Measurements from ENCODE around the gene RAP1GAP. TPM values are rescaled to one million over a fixed set of nuclear protein-coding genes. Genes with fewer than 3 reads are reported as not detected.

The RAP1GAP gene
- total and polyA plus RNA-seq, 9 of the 15 experiments (the other 6 are each of a cell fraction or from before 2014, with no cell fraction given): 0.29 to 30.2 (median 19.2) TPM

DNA sequence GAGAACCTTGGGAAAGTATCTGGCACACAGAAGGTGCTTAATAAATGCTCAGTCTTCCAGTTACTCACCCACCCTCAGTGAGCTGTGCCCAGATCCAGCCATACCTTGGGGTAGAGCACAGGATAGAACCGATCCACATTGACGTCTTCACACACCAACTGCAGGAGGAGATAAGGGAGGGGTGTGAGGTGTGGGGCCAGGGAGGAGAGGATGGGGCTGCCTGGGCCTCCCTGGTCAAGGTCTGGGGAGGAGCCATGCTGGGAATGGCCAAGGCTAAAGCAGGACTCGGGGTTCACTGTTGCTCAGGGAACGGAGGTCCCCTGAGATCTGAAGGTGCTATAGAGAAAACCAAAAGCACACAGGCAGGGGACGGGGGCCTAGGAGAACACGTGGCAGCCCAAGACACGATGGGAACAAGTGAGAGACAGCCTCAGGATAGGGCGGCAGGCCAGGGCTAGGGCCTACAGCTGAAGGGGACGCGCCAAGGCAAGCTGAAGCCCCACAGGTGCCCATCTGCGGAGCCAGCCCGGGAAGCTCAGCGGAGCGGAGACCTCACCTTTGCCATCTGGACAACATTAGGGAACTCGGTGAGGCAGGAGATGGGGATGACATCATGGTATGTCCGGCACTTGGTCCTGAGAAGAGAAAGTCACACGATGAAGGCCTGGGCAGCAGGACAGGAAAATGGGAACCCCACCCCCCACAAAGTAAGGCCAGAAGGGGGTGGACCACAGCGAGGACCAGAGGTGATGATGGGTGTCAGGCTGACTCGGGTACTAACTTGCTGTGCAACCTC, 55.9 kb downstream of the RAP1GAP start (continued):
- no peak for TF ChIP-seq CAMTA2 (CRISPR knock-in tag; conservative IDR thresholded peaks at IDR 0.05)
- TF ChIP-seq ZKSCAN8 (CRISPR knock-in tag; IDR thresholded peaks at IDR 0.05): peak; percentile 100
- peak; percentile 91 for TF ChIP-seq TCF3 (CRISPR knock-in tag; IDR thresholded peaks at IDR 0.05)
- no peak for TF ChIP-seq ZNF444 (CRISPR knock-in tag; IDR thresholded peaks at IDR 0.05)
- peak; percentile 56; the same call in 1 of the 2 replicates for TF ChIP-seq CREB1 (IDR thresholded peaks at IDR 0.05)
- TF ChIP-seq CREB1 (CRISPR knock-in tag; IDR thresholded peaks at IDR 0.05): 0 out of 2 replicates have a peak, but pooled peaks have one; percentile 60
- no peak for TF ChIP-seq FOXP1 (CRISPR knock-in tag; IDR thresholded peaks at IDR 0.05)
- TF ChIP-seq RBM15 (IDR thresholded peaks at IDR 0.05; ENCODE audit: insufficient read depth, low read length): no peak
- TF ChIP-seq BHLHE40 (IDR thresholded peaks at IDR 0.05; ENCODE audit: low read length): no peak
- peak; percentile 76 for TF ChIP-seq TBP (optimal IDR thresholded peaks at IDR 0.05; ENCODE audit: low read depth, low read length)
- peak; percentile 75 for TF ChIP-seq TEAD4 (IDR thresholded peaks at IDR 0.05; ENCODE audit: low read length)
- TF ChIP-seq TEAD4 (CRISPR knock-in tag; IDR thresholded peaks at IDR 0.05; ENCODE audit: borderline replicate concordance): no peak
- TF ChIP-seq NUFIP1 (IDR thresholded peaks at IDR 0.05; ENCODE audit: partially characterized antibody): peak; percentile 53
- peak; percentile 65; the same call in 1 of the 2 replicates for TF ChIP-seq ZNF134 (CRISPR knock-in tag; conservative IDR thresholded peaks at IDR 0.05)
- TF ChIP-seq ZNF583 (CRISPR knock-in tag; IDR thresholded peaks at IDR 0.05): peak; percentile 77; the same call in 1 of the 2 replicates
- TF ChIP-seq TOE1 (IDR thresholded peaks at IDR 0.05; ENCODE audit: borderline replicate concordance): peak; percentile 26; the same call in 1 of the 2 replicates
- TF ChIP-seq TOE1 (CRISPR knock-in tag; IDR thresholded peaks at IDR 0.05; ENCODE audit: borderline replicate concordance, low read depth): no peak
- TF ChIP-seq PCBP1 (IDR thresholded peaks at IDR 0.05; ENCODE audit: low read depth, low read length, poor library complexity, severe bottlenecking): no peak
- TF ChIP-seq, protein P1, sequence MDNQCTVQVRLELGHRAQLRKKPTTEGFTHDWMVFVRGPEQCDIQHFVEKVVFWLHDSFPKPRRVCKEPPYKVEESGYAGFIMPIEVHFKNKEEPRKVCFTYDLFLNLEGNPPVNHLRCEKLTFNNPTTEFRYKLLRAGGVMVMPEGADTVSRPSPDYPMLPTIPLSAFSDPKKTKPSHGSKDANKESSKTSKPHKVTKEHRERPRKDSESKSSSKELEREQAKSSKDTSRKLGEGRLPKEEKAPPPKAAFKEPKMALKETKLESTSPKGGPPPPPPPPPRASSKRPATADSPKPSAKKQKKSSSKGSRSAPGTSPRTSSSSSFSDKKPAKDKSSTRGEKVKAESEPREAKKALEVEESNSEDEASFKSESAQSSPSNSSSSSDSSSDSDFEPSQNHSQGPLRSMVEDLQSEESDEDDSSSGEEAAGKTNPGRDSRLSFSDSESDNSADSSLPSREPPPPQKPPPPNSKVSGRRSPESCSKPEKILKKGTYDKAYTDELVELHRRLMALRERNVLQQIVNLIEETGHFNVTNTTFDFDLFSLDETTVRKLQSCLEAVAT (IDR thresholded peaks at IDR 0.05): no peak
- TF ChIP-seq ZBTB7A (IDR thresholded peaks at IDR 0.05; ENCODE audit: borderline replicate concordance, control insufficient read depth, low read depth, low read length): peak; percentile 49; the same call in 1 of the 2 replicates
- peak in 1 of 2 experiments; percentile 56; a peak in 1 of 4 replicates for TF ChIP-seq HDAC1 (IDR thresholded peaks at IDR 0.05)
- TF ChIP-seq GTF2E2 (tag; IDR thresholded peaks at IDR 0.05): no peak
- TF ChIP-seq, protein P2, sequence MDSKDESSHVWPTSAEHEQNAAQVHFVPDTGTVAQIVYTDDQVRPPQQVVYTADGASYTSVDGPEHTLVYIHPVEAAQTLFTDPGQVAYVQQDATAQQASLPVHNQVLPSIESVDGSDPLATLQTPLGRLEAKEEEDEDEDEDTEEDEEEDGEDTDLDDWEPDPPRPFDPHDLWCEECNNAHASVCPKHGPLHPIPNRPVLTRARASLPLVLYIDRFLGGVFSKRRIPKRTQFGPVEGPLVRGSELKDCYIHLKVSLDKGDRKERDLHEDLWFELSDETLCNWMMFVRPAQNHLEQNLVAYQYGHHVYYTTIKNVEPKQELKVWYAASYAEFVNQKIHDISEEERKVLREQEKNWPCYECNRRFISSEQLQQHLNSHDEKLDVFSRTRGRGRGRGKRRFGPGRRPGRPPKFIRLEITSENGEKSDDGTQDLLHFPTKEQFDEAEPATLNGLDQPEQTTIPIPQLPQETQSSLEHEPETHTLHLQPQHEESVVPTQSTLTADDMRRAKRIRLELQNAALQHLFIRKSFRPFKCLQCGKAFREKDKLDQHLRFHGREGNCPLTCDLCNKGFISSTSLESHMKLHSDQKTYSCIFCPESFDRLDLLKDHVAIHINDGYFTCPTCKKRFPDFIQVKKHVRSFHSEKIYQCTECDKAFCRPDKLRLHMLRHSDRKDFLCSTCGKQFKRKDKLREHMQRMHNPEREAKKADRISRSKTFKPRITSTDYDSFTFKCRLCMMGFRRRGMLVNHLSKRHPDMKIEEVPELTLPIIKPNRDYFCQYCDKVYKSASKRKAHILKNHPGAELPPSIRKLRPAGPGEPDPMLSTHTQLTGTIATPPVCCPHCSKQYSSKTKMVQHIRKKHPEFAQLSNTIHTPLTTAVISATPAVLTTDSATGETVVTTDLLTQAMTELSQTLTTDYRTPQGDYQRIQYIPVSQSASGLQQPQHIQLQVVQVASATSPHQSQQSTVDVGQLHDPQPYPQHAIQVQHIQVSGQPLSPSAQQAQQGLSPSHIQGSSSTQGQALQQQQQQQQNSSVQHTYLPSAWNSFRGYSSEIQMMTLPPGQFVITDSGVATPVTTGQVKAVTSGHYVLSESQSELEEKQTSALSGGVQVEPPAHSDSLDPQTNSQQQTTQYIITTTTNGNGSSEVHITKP (IDR thresholded peaks at IDR 0.05; ENCODE audit: partially characterized antibody): peak; percentile 88

Data from K562 (cell line).